Erythroblast (primary cell): ENCODE results near the gene KIF13A.
"Not testable (repeated sequence)": the region's sequence is repeated elsewhere in the genome, so short reads cannot be mapped to it uniquely, and the experiment has no call there.

ENCODE experiments used
- GATA1 ChIP-seq: IDR thresholded peaks from 2 replicates; pipeline ENCODE4 v1.6.1; 2011; ENCODE audit warnings: low read depth, mild to moderate bottlenecking, control low read depth, low read length, moderate library complexity
- POLR2A ChIP-seq: IDR thresholded peaks from 2 replicates; pipeline ENCODE4 v1.6.1; 2011; ENCODE audit warnings: mild to moderate bottlenecking, low read length

GRCh38 chr6:18010540-18010939 lies 23.1 kb upstream of the KIF13A start:
- not testable (repeated sequence) for TF ChIP-seq POLR2A, GATA1
